ENCODE data around the gene BANF2.

Gene BANF2

DNA sequence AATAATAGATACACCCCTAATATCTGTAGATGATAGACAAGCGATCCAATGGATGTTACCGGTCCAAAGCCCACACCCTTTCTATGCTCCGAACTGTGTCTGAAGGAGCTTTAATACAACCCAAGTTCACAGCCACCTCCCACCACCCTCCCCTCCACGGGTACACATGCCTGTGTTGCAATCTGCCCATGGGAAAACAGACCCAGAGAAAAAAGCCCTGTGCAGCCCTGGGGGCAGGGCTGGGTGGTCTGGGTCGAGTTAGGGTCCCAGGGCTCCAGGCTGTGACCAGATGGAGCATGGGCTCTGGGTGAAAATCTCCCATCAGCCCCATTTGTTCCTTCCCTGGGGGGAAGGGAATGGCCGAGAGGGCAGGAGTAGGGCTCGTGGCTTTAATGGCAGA lies 65.8 kb downstream of the BANF2 start:
- no peak overlapping the region for H3K4me3 ChIP-seq (ENCODE audit: insufficient read depth in 1 of 2, low read depth in 1 of 2, low read length in 2 of 2)
- H2BK15ac ChIP-seq (ENCODE audit: low read depth, poor library complexity, severe bottlenecking) = no peak overlapping the region
- no peak overlapping the region for H2AFZ ChIP-seq (ENCODE audit: low read depth, low read length)
- no peak overlapping the region for H3K9ac ChIP-seq (ENCODE audit: low read length)
- H4K91ac ChIP-seq (ENCODE audit: low read length) = no peak overlapping the region
- no peaks in the 10 kb centered on the region for H3K9me3 ChIP-seq (ENCODE audit: control insufficient read depth, low read length)
- no peak overlapping the region for H3K4me2 ChIP-seq (ENCODE audit: low read length, poor library complexity, severe bottlenecking)
- H3K27me3 ChIP-seq (ENCODE audit: control insufficient read depth in 1 of 2, insufficient read depth in 1 of 2, low read length in 2 of 2) = peaks cover 0 to 15% of the 10 kb centered on the region in 2 experiments
- H2AK5ac ChIP-seq (ENCODE audit: low read length, severe bottlenecking) = no peak overlapping the region
- H3K23ac ChIP-seq (ENCODE audit: low read length in 2 of 2) = no peak overlapping the region
- no peak overlapping the region for H3K27ac ChIP-seq (ENCODE audit: low read length, poor library complexity, severe bottlenecking)
- H4K8ac ChIP-seq (ENCODE audit: low read length) = no peak overlapping the region
- H3K18ac ChIP-seq (ENCODE audit: low read depth in 1 of 2, low read length in 2 of 2) = no peak overlapping the region
- no peak overlapping the region for H2BK5ac ChIP-seq (ENCODE audit: low read depth, low read length, poor library complexity, severe bottlenecking)
- H3K14ac ChIP-seq (ENCODE audit: low read length in 2 of 2) = no peak overlapping the region
- no peak for DNase-seq
- no peak overlapping the region for H2BK120ac ChIP-seq (ENCODE audit: low read depth, low read length)
- H3K4ac ChIP-seq (ENCODE audit: low read depth in 1 of 2, low read length in 2 of 2) = no peak overlapping the region
- no peaks in the 10 kb centered on the region for H3K36me3 ChIP-seq (ENCODE audit: control insufficient read depth in 1 of 2, insufficient read depth in 2 of 2, low read depth in 1 of 2, low read length in 2 of 2)
- 79% methylated on average over 7 of the region's 7 CpGs for WGBS
- H3K79me1 ChIP-seq (replicated peaks; ENCODE audit: low read length, poor library complexity, severe bottlenecking) = no peaks in the 10 kb centered on the region
- H3K4me1 ChIP-seq (ENCODE audit: control insufficient read depth, insufficient read depth, low read depth, low read length) = no peaks in the 10 kb centered on the region
- no peak overlapping the region for H2BK12ac ChIP-seq (ENCODE audit: low read length in 2 of 2)

DNA sequence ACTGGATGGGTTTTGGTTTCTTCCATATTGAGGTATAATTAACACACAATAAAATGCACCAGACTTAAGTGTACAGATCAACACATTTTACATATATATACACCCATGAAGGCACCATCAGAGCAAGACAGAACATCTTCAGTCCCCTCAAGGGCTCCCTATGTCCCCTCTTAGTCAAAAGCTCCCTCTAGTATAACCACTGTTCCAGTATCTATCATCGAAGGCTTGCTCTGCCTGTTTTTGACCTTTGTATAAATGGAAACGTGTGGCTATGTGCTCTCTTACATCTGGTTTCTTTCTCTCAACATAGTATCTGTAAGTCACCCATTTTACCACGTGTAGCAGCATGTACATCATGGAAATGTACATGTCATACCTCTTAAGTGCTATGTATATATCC lies 66.5 kb downstream of the BANF2 start:
- no peak overlapping the region for H2AK5ac ChIP-seq (ENCODE audit: low read length, severe bottlenecking)
- H2BK12ac ChIP-seq (ENCODE audit: low read length in 2 of 2) = no peak overlapping the region
- no peaks in the 10 kb centered on the region for H3K79me1 ChIP-seq (replicated peaks; ENCODE audit: low read length, poor library complexity, severe bottlenecking)
- no peak overlapping the region for H3K14ac ChIP-seq (ENCODE audit: low read length in 2 of 2)
- no peak overlapping the region for H2AFZ ChIP-seq (ENCODE audit: low read depth, low read length)
- H3K36me3 ChIP-seq (ENCODE audit: control insufficient read depth in 1 of 2, insufficient read depth in 2 of 2, low read depth in 1 of 2, low read length in 2 of 2) = no peaks in the 10 kb centered on the region
- 67% methylated on average over 2 of the region's 3 CpGs for WGBS
- H3K4me3 ChIP-seq (ENCODE audit: insufficient read depth in 1 of 2, low read depth in 1 of 2, low read length in 2 of 2) = no peak overlapping the region
- H3K27ac ChIP-seq (ENCODE audit: low read length, poor library complexity, severe bottlenecking) = no peak overlapping the region
- no peak overlapping the region for H4K8ac ChIP-seq (ENCODE audit: low read length)
- H2BK120ac ChIP-seq (ENCODE audit: low read depth, low read length) = no peak overlapping the region
- peaks cover 0 to 15% of the 10 kb centered on the region in 2 experiments for H3K27me3 ChIP-seq (ENCODE audit: control insufficient read depth in 1 of 2, insufficient read depth in 1 of 2, low read length in 2 of 2)
- H2BK5ac ChIP-seq (ENCODE audit: low read depth, low read length, poor library complexity, severe bottlenecking) = no peak overlapping the region
- H3K4me2 ChIP-seq (ENCODE audit: low read length, poor library complexity, severe bottlenecking) = no peak overlapping the region
- no peak overlapping the region for H4K91ac ChIP-seq (ENCODE audit: low read length)
- no peak overlapping the region for H3K18ac ChIP-seq (ENCODE audit: low read depth in 1 of 2, low read length in 2 of 2)
- H2BK15ac ChIP-seq (ENCODE audit: low read depth, poor library complexity, severe bottlenecking) = no peak overlapping the region
- H3K9me3 ChIP-seq (ENCODE audit: control insufficient read depth, low read length) = no peaks in the 10 kb centered on the region
- no peak overlapping the region for H3K4ac ChIP-seq (ENCODE audit: low read depth in 1 of 2, low read length in 2 of 2)
- H3K4me1 ChIP-seq (ENCODE audit: control insufficient read depth, insufficient read depth, low read depth, low read length) = peaks cover 2% of the 10 kb centered on the region
- no peak for DNase-seq
- no peak overlapping the region for H3K23ac ChIP-seq (ENCODE audit: low read length in 2 of 2)
- H3K9ac ChIP-seq (ENCODE audit: low read length) = no peak overlapping the region

DNA sequence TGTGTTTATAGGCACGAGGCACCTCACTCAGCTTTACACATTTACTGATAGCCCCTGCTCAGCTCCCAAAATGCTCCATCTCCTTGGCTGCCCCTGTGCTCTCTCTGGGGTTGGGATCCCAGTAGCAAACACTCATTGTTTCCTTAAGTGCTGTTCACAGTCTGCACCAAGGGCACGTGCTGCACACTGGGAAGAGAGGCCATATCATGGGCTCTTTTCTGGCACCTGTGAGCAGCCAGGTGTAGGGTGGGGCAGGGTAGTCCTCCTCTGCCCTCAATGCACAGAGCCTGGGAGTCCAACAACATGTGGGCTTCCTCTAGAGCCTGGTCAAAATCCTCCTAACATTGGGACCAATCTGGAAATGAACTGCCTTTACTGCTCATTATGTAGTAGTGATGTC lies 67.9 kb downstream of the BANF2 start:
- Histone ChIP-seq H2BK12ac (ENCODE audit: low read length in 2 of 2) (no peak overlapping the region), H4K91ac (ENCODE audit: low read length) (no peak overlapping the region), H3K27ac (ENCODE audit: low read length, poor library complexity, severe bottlenecking) (no peak overlapping the region), H2AK5ac (ENCODE audit: low read length, severe bottlenecking) (no peak overlapping the region), H3K23ac (ENCODE audit: low read length in 2 of 2) (no peak overlapping the region), H3K36me3 (ENCODE audit: control insufficient read depth in 1 of 2, insufficient read depth in 2 of 2, low read depth in 1 of 2, low read length in 2 of 2) (no peaks in the 10 kb centered on the region), H3K14ac (ENCODE audit: low read length in 2 of 2) (no peak overlapping the region), H3K4me3 (ENCODE audit: insufficient read depth in 1 of 2, low read depth in 1 of 2, low read length in 2 of 2) (no peak overlapping the region), H3K4ac (ENCODE audit: low read depth in 1 of 2, low read length in 2 of 2) (no peak overlapping the region), H2BK15ac (ENCODE audit: low read depth, poor library complexity, severe bottlenecking) (no peak overlapping the region), H3K79me1 (replicated peaks; ENCODE audit: low read length, poor library complexity, severe bottlenecking) (no peaks in the 10 kb centered on the region), H3K4me1 (ENCODE audit: control insufficient read depth, insufficient read depth, low read depth, low read length) (peaks cover 4% of the 10 kb centered on the region), H3K27me3 (ENCODE audit: control insufficient read depth in 1 of 2, insufficient read depth in 1 of 2, low read length in 2 of 2) (peaks cover 0 to 15% of the 10 kb centered on the region in 2 experiments), H2BK120ac (ENCODE audit: low read depth, low read length) (no peak overlapping the region), H2AFZ (ENCODE audit: low read depth, low read length) (no peak overlapping the region), H3K18ac (ENCODE audit: low read depth in 1 of 2, low read length in 2 of 2) (no peak overlapping the region), H2BK5ac (ENCODE audit: low read depth, low read length, poor library complexity, severe bottlenecking) (no peak overlapping the region), H3K4me2 (ENCODE audit: low read length, poor library complexity, severe bottlenecking) (no peak overlapping the region), H4K8ac (ENCODE audit: low read length) (no peak overlapping the region), H3K9me3 (ENCODE audit: control insufficient read depth, low read length) (no peaks in the 10 kb centered on the region), H3K9ac (ENCODE audit: low read length) (no peak overlapping the region)
- 66% methylated on average over 2 of the region's 2 CpGs for WGBS
- no peak for DNase-seq

DNA sequence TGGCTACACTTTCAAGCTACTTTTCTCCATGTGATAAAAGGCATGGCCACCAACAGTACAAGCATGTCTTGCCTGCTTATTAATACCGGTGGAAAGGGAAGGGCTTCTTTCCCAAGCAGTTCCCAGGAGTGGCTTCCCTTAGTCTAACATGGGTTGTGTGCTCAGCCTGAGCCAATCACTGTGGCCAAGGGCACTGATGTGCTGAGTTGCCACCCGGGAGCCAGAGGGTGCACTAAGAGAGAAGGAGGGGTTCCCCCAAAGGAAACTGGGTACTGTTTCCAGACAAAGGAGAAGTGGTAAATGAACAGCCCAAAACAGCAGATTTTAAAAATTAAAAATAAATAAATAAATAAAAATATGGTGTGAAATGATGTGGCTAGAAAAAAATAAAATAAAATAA lies 68.5 kb downstream of the BANF2 start:
- DNase-seq = no peak
- H2AFZ ChIP-seq (ENCODE audit: low read depth, low read length) = no peak overlapping the region
- no peak overlapping the region for H2BK12ac ChIP-seq (ENCODE audit: low read length in 2 of 2)
- no peak overlapping the region for H3K9ac ChIP-seq (ENCODE audit: low read length)
- H3K18ac ChIP-seq (ENCODE audit: low read depth in 1 of 2, low read length in 2 of 2) = no peak overlapping the region
- H3K9me3 ChIP-seq (ENCODE audit: control insufficient read depth, low read length) = no peaks in the 10 kb centered on the region
- peaks cover 0 to 15% of the 10 kb centered on the region in 2 experiments for H3K27me3 ChIP-seq (ENCODE audit: control insufficient read depth in 1 of 2, insufficient read depth in 1 of 2, low read length in 2 of 2)
- H3K4me1 ChIP-seq (ENCODE audit: control insufficient read depth, insufficient read depth, low read depth, low read length) = peaks cover 4% of the 10 kb centered on the region
- H3K36me3 ChIP-seq (ENCODE audit: control insufficient read depth in 1 of 2, insufficient read depth in 2 of 2, low read depth in 1 of 2, low read length in 2 of 2) = no peaks in the 10 kb centered on the region
- no peak overlapping the region for H3K4ac ChIP-seq (ENCODE audit: low read depth in 1 of 2, low read length in 2 of 2)
- no peak overlapping the region for H3K27ac ChIP-seq (ENCODE audit: low read length, poor library complexity, severe bottlenecking)
- H4K91ac ChIP-seq (ENCODE audit: low read length) = no peak overlapping the region
- H3K23ac ChIP-seq (ENCODE audit: low read length in 2 of 2) = no peak overlapping the region
- no peak overlapping the region for H4K8ac ChIP-seq (ENCODE audit: low read length)
- H3K4me3 ChIP-seq (ENCODE audit: insufficient read depth in 1 of 2, low read depth in 1 of 2, low read length in 2 of 2) = no peak overlapping the region
- H3K14ac ChIP-seq (ENCODE audit: low read length in 2 of 2) = no peak overlapping the region
- WGBS = 91% methylated on average over 2 of the region's 2 CpGs
- H3K4me2 ChIP-seq (ENCODE audit: low read length, poor library complexity, severe bottlenecking) = no peak overlapping the region
- H2BK5ac ChIP-seq (ENCODE audit: low read depth, low read length, poor library complexity, severe bottlenecking) = no peak overlapping the region
- H3K79me1 ChIP-seq (replicated peaks; ENCODE audit: low read length, poor library complexity, severe bottlenecking) = no peaks in the 10 kb centered on the region
- no peak overlapping the region for H2AK5ac ChIP-seq (ENCODE audit: low read length, severe bottlenecking)
- H2BK120ac ChIP-seq (ENCODE audit: low read depth, low read length) = no peak overlapping the region
- no peak overlapping the region for H2BK15ac ChIP-seq (ENCODE audit: low read depth, poor library complexity, severe bottlenecking)

Data from mesenchymal stem cell (in vitro differentiated cells and primary cell).